Activated CD8-positive, alpha-beta memory T cell treated with anti-CD3 and anti-CD28 coated beads, Interleukin-2, amount 50 U/mL, for 24 hours (primary cell): ENCODE data around the gene RREB1.

Source experiments
- DNase-seq: peaks from one replicate; pipeline ENCODE4 v3.0.0-alpha.2; 2020; ENCODE audit errors: extremely low read depth

Gene RREB1

GRCh38 chr6:7243179-7243981 lies 135.6 kb downstream of the RREB1 start:
- peak; percentile 10 for DNase-seq

DNA sequence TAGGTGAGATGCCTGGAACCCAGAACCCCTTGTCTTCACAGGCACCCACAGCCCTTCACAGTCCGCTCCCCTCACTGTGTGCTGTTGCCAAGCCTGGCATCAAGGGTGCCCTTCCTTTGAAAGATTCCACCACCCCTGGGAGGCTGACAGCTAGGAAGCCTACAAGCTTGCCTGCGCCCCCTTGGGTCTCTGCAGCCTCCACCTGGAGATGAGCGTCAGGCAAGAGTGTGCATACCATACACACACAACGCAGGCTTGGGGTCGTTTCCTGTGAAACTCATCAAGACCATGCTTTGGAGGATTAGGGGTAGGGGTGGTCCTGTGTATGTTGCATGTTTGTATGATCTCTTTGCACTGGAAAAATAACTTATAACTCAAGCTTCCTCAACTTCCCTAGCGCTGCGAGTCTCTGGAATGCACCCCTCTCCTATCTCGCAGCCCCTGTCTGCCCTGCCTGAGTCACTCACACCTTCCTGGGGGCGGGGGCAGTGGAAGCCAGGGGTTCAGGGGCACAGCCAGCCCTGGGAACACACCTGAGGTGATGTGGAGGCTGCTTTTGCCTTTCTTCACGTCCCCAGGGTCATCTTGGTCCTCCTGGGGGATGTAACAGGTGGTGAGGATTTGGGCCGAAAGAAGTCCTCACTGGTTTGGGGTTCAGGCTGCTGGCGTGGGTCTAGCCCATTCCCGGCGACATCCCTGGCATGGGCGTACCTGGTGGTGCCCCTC lies 138.1 kb downstream of the RREB1 start:
- DNase-seq, result no peak

GRCh38 chr6:7246401-7247178 lies 138.8 kb downstream of the RREB1 start:
- DNase-seq, result no peak

GRCh38 chr6:7247179-7247456 lies 139.4 kb downstream of the RREB1 start:
- DNase-seq, result no peak

DNA sequence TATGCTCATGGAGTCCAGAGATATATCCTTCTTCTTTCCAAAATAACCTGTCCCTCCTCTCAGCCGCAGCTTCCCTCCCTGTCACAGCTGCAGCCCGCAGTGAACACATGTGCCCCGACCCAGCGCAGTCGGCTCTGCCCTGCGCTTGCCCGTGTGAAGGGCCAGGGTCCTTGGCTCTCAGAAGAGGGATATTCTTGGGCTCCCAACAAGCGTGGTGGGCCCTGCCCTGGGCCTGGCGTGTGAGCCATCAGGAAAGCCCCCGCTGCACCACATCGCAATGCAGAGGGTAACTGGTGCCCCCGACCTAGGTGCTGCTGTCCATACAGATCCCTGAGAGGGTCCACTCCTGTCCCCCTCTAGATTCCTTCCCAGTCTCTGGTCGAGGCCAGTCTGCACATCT lies 140.1 kb downstream of the RREB1 start:
- DNase-seq, result no peak

DNA sequence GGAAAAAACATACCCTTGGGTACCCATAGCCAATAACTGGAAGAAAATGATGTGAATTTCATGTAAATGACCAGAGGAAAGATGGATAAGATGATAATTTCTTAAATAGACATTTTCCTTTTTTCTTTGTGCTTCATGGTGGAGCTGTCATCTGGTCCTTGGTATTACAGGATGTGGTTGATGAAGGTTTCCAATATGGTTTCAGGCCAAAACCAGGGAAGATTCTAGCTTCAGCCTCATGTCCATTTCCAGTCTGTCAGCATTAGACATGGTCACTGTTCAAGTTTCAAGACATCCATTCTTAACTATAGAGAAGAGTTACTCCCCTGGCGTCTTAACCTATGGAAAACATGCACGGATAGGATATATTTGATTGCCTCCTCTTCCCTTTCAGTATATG lies 141.6 kb downstream of the RREB1 start:
- DNase-seq, result no peak

DNA sequence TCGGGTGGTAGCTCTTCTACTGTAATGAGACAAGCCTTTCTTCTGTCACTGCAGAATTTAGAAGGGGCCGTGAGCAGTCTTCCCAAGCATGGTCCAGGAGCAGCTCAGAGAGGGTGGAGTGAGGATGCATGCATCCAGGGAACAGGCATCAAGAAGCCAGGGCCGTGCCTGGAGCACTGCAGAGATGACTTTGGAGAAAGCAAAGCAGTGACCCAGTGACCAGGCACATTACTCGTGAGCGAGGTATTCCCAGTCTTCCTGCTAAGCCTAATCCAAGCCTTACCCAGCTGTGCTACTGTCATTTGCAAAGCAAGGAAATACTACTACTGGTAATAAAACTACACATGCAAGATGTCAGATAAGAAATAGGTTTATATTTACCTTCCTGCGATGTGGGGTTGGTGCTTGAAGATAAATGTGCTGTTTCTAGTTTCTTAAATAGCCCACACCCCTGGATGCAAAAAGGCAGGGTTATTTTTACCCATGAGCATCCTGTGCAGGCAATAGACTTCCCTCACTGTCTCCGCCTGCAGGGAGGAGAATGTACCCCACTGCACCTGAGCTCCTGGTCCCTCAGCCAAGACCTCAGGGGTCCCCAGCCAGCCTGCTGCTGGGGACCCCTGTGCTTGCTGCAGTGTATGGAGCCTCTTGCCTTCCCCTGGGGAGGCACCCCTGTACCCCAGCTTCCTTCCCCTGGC lies 142.3 kb downstream of the RREB1 start:
- DNase-seq, result no peak

DNA sequence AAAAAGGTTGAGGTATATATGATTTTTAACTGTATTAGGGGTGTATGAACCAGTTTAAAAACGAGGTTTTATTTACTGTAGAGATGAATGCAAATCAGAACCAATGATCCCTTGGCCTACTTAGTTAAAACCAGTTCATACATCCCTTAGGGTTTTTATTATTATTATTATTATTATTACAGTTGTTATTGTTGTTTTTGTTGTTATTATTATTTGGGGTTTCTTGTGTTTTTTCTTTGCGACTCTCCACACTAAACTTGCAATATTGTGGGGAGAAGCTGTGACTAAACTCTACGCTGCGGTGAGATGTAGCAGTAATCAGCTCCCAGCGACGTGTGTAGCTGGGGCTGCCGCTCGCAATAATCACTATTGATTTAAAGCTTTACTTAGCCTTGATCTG lies 143.1 kb downstream of the RREB1 start:
- DNase-seq, result no peak

DNA sequence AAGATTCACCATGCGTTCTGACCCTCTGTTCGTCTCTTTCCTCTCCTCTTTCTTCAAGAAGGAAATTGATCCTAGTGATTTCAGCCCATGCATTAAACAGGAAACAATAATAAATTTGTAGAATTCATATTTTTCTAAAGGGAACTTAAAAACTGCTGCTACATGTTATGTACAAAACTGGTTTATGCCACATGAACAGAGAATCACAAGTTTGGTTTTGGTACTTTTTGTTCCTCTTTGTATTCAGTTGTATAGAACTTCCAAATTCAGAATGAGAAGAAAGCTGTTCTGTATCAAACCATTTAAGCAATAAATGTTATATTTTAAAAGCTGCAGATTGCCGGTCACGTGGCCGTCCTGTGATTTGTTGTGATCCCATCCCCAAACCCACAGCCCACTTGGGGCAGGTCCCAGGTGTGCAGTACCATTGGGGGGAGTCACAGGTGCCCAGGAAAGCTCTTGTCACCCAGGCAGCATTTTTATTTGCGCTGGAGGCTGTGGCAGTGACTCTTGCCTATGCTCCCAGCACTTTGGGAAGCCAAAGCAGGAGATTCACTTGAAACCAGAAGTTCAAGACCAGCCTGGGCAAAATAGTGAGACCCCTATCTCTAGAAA lies 144.0 kb downstream of the RREB1 start:
- no peak for DNase-seq

DNA sequence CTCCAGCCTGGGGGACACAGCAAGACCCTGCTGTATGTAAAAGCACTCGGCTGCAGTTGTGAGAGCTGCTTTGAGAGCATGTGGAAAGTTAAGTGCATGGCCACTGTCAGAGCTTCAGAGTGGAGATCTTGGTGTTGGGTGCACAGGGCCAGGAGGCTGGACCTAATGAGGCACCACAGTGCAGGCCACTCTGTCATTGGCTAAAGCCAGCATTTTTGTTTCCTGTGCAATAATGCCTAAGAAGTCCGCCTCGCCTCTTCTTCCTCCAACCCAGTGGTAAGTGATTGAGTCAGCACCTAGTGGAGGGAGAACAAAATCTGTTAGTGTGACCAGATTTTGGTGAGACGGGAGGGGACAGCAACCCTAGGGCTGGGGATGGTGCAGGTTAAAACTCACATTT lies 144.6 kb downstream of the RREB1 start:
- no peak for DNase-seq

- no peak for DNase-seq
Observed at GRCh38 chr6:7254980-7255835, 147.4 kb downstream of the RREB1 start.

- DNase-seq, result no peak
Observed at GRCh38 chr6:7255918-7256317, 148.2 kb downstream of the RREB1 start.

GRCh38 chr6:7256785-7257184 lies 149.0 kb downstream of the RREB1 start:
- DNase-seq, result no peak

DNA sequence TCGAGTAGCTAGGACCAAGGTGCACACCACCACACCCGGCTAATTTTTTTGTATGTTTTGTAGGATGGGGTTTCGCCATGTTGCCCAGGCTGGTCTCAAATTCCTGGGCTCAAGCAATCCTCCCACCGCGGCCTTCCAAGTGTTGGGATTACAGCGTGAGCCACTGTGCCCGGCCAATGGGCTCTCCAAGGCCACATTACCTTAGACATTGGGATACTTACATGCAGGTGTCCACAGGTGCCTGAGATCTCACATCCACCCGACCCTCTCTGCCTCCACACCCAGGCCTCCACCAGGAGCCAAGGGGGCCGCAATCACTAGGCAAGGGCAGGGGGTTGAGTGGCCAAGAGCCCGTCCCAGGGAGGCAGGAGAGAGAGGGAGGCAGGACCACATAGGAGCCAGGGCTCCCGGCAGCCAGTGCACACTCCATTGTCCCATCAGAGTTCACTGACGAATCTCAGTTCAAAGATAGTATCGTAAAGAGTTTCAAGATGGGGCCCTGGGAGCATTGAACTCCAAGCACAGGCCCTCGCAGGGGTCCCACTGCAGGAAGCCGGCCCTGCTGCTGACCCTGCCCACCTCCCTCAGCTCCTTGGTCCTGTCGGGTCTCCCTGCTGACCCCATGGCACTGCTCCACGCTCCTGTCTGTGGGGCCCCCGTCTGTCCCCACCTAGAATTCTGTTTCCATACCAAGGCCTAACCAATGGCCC lies 149.9 kb downstream of the RREB1 start:
- no peak for DNase-seq

DNA sequence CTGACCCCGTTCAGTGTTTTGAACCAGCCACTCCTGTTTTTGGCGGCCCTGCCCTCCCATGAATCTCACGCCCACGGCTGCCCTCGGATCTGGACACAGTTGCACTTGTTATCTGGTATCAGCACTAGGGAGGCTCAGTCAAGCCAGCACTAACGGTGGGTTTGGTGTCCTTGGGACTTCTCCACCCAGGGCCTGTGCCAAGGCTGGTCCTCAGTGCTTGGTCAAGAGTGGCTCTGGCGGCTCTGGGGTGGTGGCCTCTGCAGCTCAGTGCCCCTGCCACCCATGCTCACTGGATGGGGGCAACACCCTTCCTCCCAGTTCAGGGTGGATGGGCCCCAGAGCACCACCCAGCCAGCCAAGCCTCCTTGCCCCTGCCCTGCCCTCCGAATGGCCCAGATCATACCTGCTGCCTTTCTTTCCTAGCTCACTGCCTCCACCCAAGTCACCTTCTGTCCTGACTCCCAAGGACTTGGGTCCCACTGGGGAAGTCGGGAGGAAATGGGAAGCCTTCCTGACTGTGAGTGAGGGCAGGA lies 150.5 kb downstream of the RREB1 start:
- no peak for DNase-seq

- no peak for DNase-seq
Observed at GRCh38 chr6:7260291-7261031, 152.7 kb downstream of the RREB1 start.

- no peak for DNase-seq
Observed at GRCh38 chr6:7261032-7261841, 153.5 kb downstream of the RREB1 start.

- no peak for DNase-seq
Observed at GRCh38 chr6:7261852-7262461, 154.2 kb downstream of the RREB1 start.
